Endodermal cell (in vitro differentiated cells): ENCODE results near the gene VAV2. TPM values are rescaled to one million over a fixed set of nuclear protein-coding genes. Genes with fewer than 3 reads are reported as not detected.

ENCODE experiments used
- DNase-seq: peaks from one replicate; pipeline ENCODE4 v3.0.0-alpha.2; 2017
- H3K27ac ChIP-seq: 2 replicates; pipeline ENCODE4 v1.5.1; 2013; ENCODE audit warnings: mild to moderate bottlenecking, low read depth, low read length, moderate library complexity
- H3K27me3 ChIP-seq: 2 replicates; pipeline ENCODE4 v1.6.1; 2013; ENCODE audit warnings: mild to moderate bottlenecking, low read length, moderate library complexity; ENCODE audit not compliant: insufficient read depth, control insufficient read depth, poor library complexity, severe bottlenecking
- H3K36me3 ChIP-seq: 2 replicates; pipeline ENCODE4 v1.7.0; 2013; ENCODE audit warnings: mild to moderate bottlenecking, low read length, moderate library complexity; ENCODE audit not compliant: control insufficient read depth, insufficient read depth
- H3K4me1 ChIP-seq: one replicate; pipeline ENCODE4 v1.7.0; 2013; ENCODE audit warnings: low read length; ENCODE audit not compliant: control insufficient read depth, insufficient read depth
- H3K4me3 ChIP-seq: 2 replicates; pipeline ENCODE4 v1.5.1; 2013; ENCODE audit warnings: mild to moderate bottlenecking, low read length, moderate library complexity
- H3K9ac ChIP-seq: 2 replicates; pipeline ENCODE4 v1.6.1; 2013; ENCODE audit warnings: mild to moderate bottlenecking, low read length, moderate library complexity; ENCODE audit not compliant: poor library complexity, severe bottlenecking; ENCODE audit errors: extremely low read depth
- H3K9me3 ChIP-seq: 2 replicates; pipeline ENCODE4 v1.6.1; 2013; ENCODE audit warnings: mild to moderate bottlenecking, low read length, moderate library complexity; ENCODE audit not compliant: control insufficient read depth
- H3K27ac Mint-ChIP-seq: 2 replicates; pipeline ENCODE4 v1.8.0; 2020; ENCODE audit warnings: mixed read lengths
- H3K27me3 Mint-ChIP-seq: 2 replicates; pipeline ENCODE4 v1.8.0; 2021; ENCODE audit warnings: mild to moderate bottlenecking, mixed read lengths; ENCODE audit not compliant: insufficient read depth
- H3K36me3 Mint-ChIP-seq: 2 replicates; pipeline ENCODE4 v1.8.0; 2020; ENCODE audit warnings: low read depth, mixed read lengths
- H3K4me1 Mint-ChIP-seq: 2 replicates; pipeline ENCODE4 v1.8.0; 2020; ENCODE audit warnings: mixed read lengths
- H3K4me3 Mint-ChIP-seq: 2 replicates; pipeline ENCODE4 v1.8.0; 2020; ENCODE audit warnings: mild to moderate bottlenecking, moderate library complexity, mixed read lengths
- H3K9me3 Mint-ChIP-seq: 2 replicates; pipeline ENCODE4 v1.8.0; 2020; ENCODE audit warnings: mild to moderate bottlenecking, mixed read lengths
- CTCF ChIP-seq: fragments of 200-600 bp; sonication (generic); conservative IDR thresholded peaks from 2 replicates; pipeline ENCODE4 v1.5.0; 2021; ENCODE audit warnings: antibody characterized with exemption, mild to moderate bottlenecking
- WGBS, 2 experiments: methylation state at CpG; one replicate each; pipeline versions ENCODE4 v1.1.5 to v1.1.7; 2013; ENCODE audit warnings: missing lambda C conversion rate in 2 of 2, mixed read lengths in 1 of 2; ENCODE audit not compliant: insufficient coverage in 1 of 2, insufficient read length in 1 of 2; 5-methylcytosine and 5-hydroxymethylcytosine counted together
- total RNA-seq, 2 donors: library from RNA; stranded (reverse); fragmentation: NEBNext Ultra II Directional in 1 of 2; extraction: Animal tissue kit (Norgen Biotek cat#: 25700) in 1 of 2; gene quantifications; 2 replicates in 1 of 2; 3 replicates in 1 of 2; pipeline ENCODE4 v1.2.1, GENCODE V29; 2021

VAV2 gene
- total RNA-seq, 2 donors from 2014 or later: 29.8 to 35.9 TPM

- H3K9me3 ChIP-seq: no peaks in the 10 kb centered on the region
- no peak for TF ChIP-seq CTCF
- no peaks in the 10 kb centered on the region for H3K36me3 ChIP-seq
- no peak overlapping the region for H3K9ac ChIP-seq
- WGBS, 2 experiments: 88 to 97% methylated on average over 10 to 29 of the region's 29 CpGs
- no peaks in the 10 kb centered on the region for H3K9me3 Mint-ChIP-seq
- H3K4me1 Mint-ChIP-seq: peaks cover 13% of the 10 kb centered on the region
- peak overlapping the region; percentile 76 for H3K27ac Mint-ChIP-seq
- no peak for DNase-seq
- no peaks in the 10 kb centered on the region for H3K27me3 Mint-ChIP-seq
- no peaks in the 10 kb centered on the region for H3K4me1 ChIP-seq
- H3K27me3 ChIP-seq: no peaks in the 10 kb centered on the region
- H3K36me3 Mint-ChIP-seq: peaks cover 6% of the 10 kb centered on the region
- H3K4me3 ChIP-seq: no peak overlapping the region
- H3K27ac ChIP-seq: peak overlapping the region; percentile 63
- H3K4me3 Mint-ChIP-seq: no peak overlapping the region
Observed at GRCh38 chr9:133823189-133824105, 168.7 kb downstream of the VAV2 start.

GRCh38 chr9:133822430-133823065 lies 169.6 kb downstream of the VAV2 start:
- Mint-ChIP-seq H3K27ac (peak overlapping the region; percentile 67), H3K9me3 (no peaks in the 10 kb centered on the region), H3K36me3 (peaks cover 13% of the 10 kb centered on the region), H3K27me3 (no peaks in the 10 kb centered on the region), H3K4me3 (no peak overlapping the region), H3K4me1 (peaks cover 13% of the 10 kb centered on the region)
- Histone ChIP-seq H3K36me3 (no peaks in the 10 kb centered on the region), H3K9ac (no peak overlapping the region), H3K4me1 (no peaks in the 10 kb centered on the region), H3K27ac (peak overlapping the region; percentile 87), H3K4me3 (no peak overlapping the region), H3K9me3 (no peaks in the 10 kb centered on the region), H3K27me3 (no peaks in the 10 kb centered on the region)
- WGBS, 2 experiments: 95 to 97% methylated on average over 10 to 16 of the region's 16 CpGs
- no peak for DNase-seq
- TF ChIP-seq CTCF: no peak

GRCh38 chr9:133821601-133822429 lies 170.3 kb downstream of the VAV2 start:
- H3K4me1 ChIP-seq: no peaks in the 10 kb centered on the region
- H3K27ac Mint-ChIP-seq: peak overlapping the region; percentile 67
- H3K4me3 Mint-ChIP-seq: no peak overlapping the region
- H3K27ac ChIP-seq: peak overlapping the region; percentile 87
- H3K9ac ChIP-seq: no peak overlapping the region
- H3K9me3 ChIP-seq: no peaks in the 10 kb centered on the region
- no peaks in the 10 kb centered on the region for H3K27me3 ChIP-seq
- TF ChIP-seq CTCF: no peak
- H3K36me3 ChIP-seq: no peaks in the 10 kb centered on the region
- H3K27me3 Mint-ChIP-seq: no peaks in the 10 kb centered on the region
- H3K4me1 Mint-ChIP-seq: peaks cover 13% of the 10 kb centered on the region
- no peaks in the 10 kb centered on the region for H3K9me3 Mint-ChIP-seq
- 86 to 88% methylated on average over 13 to 26 of the region's 26 CpGs for WGBS, 2 experiments
- no peak for DNase-seq
- H3K36me3 Mint-ChIP-seq: peaks cover 17% of the 10 kb centered on the region
- H3K4me3 ChIP-seq: no peak overlapping the region
